Effector memory CD4-positive, alpha-beta T cell (primary cell): ENCODE data around the gene CDC42SE2.

Experiments used
- DNase-seq, 3 donors: peaks; one replicate each; pipeline ENCODE4 v3.0.0-alpha.2; 2020
- H3K27ac ChIP-seq: 2 replicates; pipeline ENCODE4 v1.7.0; 2013; ENCODE audit warnings: mild to moderate bottlenecking, low read length, moderate library complexity; ENCODE audit not compliant: insufficient read depth, poor library complexity, severe bottlenecking
- H3K27me3 ChIP-seq: replicated peaks from 2 replicates; pipeline ENCODE4 v1.7.0; 2013; ENCODE audit warnings: mild to moderate bottlenecking, low read length; ENCODE audit not compliant: insufficient read depth, control insufficient read depth, poor library complexity, severe bottlenecking
- H3K36me3 ChIP-seq: 2 replicates; pipeline ENCODE4 v1.7.0; 2013; ENCODE audit warnings: mild to moderate bottlenecking, low read length, moderate library complexity; ENCODE audit not compliant: control insufficient read depth, insufficient read depth
- H3K4me1 ChIP-seq: 2 replicates; pipeline ENCODE4 v1.7.0; 2013; ENCODE audit warnings: low read length, mild to moderate bottlenecking; ENCODE audit not compliant: control insufficient read depth, insufficient read depth, poor library complexity, severe bottlenecking
- H3K4me3 ChIP-seq: 2 replicates; pipeline ENCODE4 v1.7.0; 2013; ENCODE audit warnings: low read length, low read depth, mild to moderate bottlenecking; ENCODE audit not compliant: insufficient read depth, poor library complexity, severe bottlenecking
- H3K9me3 ChIP-seq: 2 replicates; pipeline ENCODE4 v1.7.0; 2013; ENCODE audit warnings: mild to moderate bottlenecking, low read length, moderate library complexity; ENCODE audit not compliant: control insufficient read depth

CDC42SE2 gene

GRCh38 chr5:131406975-131407638, 143.3 kb downstream of the CDC42SE2 start:
- Histone ChIP-seq H3K4me3 (no peak overlapping the region), H3K27me3 (no peaks in the 10 kb centered on the region), H3K27ac (no peak overlapping the region), H3K9me3 (no peaks in the 10 kb centered on the region), H3K36me3 (peaks cover 29% of the 10 kb centered on the region), H3K4me1 (no peaks in the 10 kb centered on the region)
- no peak for DNase-seq

- Histone ChIP-seq H3K27me3 (no peaks in the 10 kb centered on the region), H3K36me3 (no peaks in the 10 kb centered on the region), H3K4me1 (peaks cover 10% of the 10 kb centered on the region), H3K9me3 (no peaks in the 10 kb centered on the region), H3K27ac (peak overlapping the region; percentile 3), H3K4me3 (no peak overlapping the region)
- no peak for DNase-seq
These were observed 150.0 kb downstream of the CDC42SE2 start for GRCh38 chr5:131413605-131414559.

- H3K27me3 ChIP-seq, result no peaks in the 10 kb centered on the region
- no peaks in the 10 kb centered on the region for H3K9me3 ChIP-seq
- peak overlapping the region; percentile 11 for H3K27ac ChIP-seq
- DNase-seq, result no peak
- peaks cover 10% of the 10 kb centered on the region for H3K4me1 ChIP-seq
- peaks cover 3% of the 10 kb centered on the region for H3K36me3 ChIP-seq
- H3K4me3 ChIP-seq, result no peak overlapping the region
These were observed 152.9 kb downstream of the CDC42SE2 start for GRCh38 chr5:131416729-131417128.

GRCh38 chr5:131417240-131417869, 153.5 kb downstream of the CDC42SE2 start:
- Histone ChIP-seq H3K27me3 (no peaks in the 10 kb centered on the region), H3K4me1 (peaks cover 10% of the 10 kb centered on the region), H3K4me3 (no peak overlapping the region), H3K27ac (peak overlapping the region; percentile 11), H3K36me3 (peaks cover 6% of the 10 kb centered on the region), H3K9me3 (no peaks in the 10 kb centered on the region)
- peak; percentile 62 to 76 (median 64) for DNase-seq

- Histone ChIP-seq H3K27me3 (no peaks in the 10 kb centered on the region), H3K4me3 (no peak overlapping the region), H3K4me1 (peaks cover 10% of the 10 kb centered on the region), H3K36me3 (peaks cover 6% of the 10 kb centered on the region), H3K27ac (no peak overlapping the region), H3K9me3 (no peaks in the 10 kb centered on the region)
- DNase-seq, result no peak
These were observed 155.0 kb downstream of the CDC42SE2 start for GRCh38 chr5:131418846-131419245.

GRCh38 chr5:131419877-131420276, 156.0 kb downstream of the CDC42SE2 start:
- H3K4me3 ChIP-seq, result no peak overlapping the region
- H3K4me1 ChIP-seq, result peaks cover 5% of the 10 kb centered on the region
- H3K27ac ChIP-seq, result peak overlapping the region; percentile 4
- H3K27me3 ChIP-seq, result no peaks in the 10 kb centered on the region
- H3K9me3 ChIP-seq, result no peaks in the 10 kb centered on the region
- H3K36me3 ChIP-seq, result peaks cover 7% of the 10 kb centered on the region
- DNase-seq, result no peak

GRCh38 chr5:131423056-131423455, 159.2 kb downstream of the CDC42SE2 start:
- H3K36me3 ChIP-seq, result peaks cover 29% of the 10 kb centered on the region
- DNase-seq, result no peak
- H3K9me3 ChIP-seq, result no peaks in the 10 kb centered on the region
- H3K4me1 ChIP-seq, result no peaks in the 10 kb centered on the region
- no peak overlapping the region for H3K27ac ChIP-seq
- H3K27me3 ChIP-seq, result no peaks in the 10 kb centered on the region
- no peak overlapping the region for H3K4me3 ChIP-seq

GRCh38 chr5:131426011-131426410, 162.2 kb downstream of the CDC42SE2 start:
- H3K4me3 ChIP-seq, result no peak overlapping the region
- peaks cover 53% of the 10 kb centered on the region for H3K36me3 ChIP-seq
- DNase-seq, result no peak
- H3K27ac ChIP-seq, result no peak overlapping the region
- no peaks in the 10 kb centered on the region for H3K27me3 ChIP-seq
- no peaks in the 10 kb centered on the region for H3K4me1 ChIP-seq
- no peaks in the 10 kb centered on the region for H3K9me3 ChIP-seq

- Histone ChIP-seq H3K4me1 (no peaks in the 10 kb centered on the region), H3K9me3 (no peaks in the 10 kb centered on the region), H3K27ac (no peak overlapping the region), H3K4me3 (no peak overlapping the region), H3K36me3 (peaks cover 73% of the 10 kb centered on the region), H3K27me3 (no peaks in the 10 kb centered on the region)
- no peak for DNase-seq
These were observed 166.9 kb downstream of the CDC42SE2 start for GRCh38 chr5:131430794-131431193.
